Glutamatergic neuron (in vitro differentiated cells): Measurements from ENCODE around the gene CRIP1. TPM values are rescaled to one million over a fixed set of nuclear protein-coding genes. Genes with fewer than 3 reads are reported as not detected.
A peak's percentile ranks its signal among the peaks of the same experiment; 100 is the strongest.

Source experiments
- DNase-seq: peaks from one replicate; pipeline ENCODE4 v3.0.0; 2022
- H3K27ac Mint-ChIP-seq: one replicate; pipeline ENCODE4 v1.8.0; 2020; ENCODE audit warnings: mild to moderate bottlenecking, mixed read lengths, inconsistent platforms; ENCODE audit not compliant: unreplicated experiment
- H3K27me3 Mint-ChIP-seq: one replicate; pipeline ENCODE4 v1.8.0; 2020; ENCODE audit warnings: mild to moderate bottlenecking, moderate library complexity, mixed read lengths, inconsistent platforms; ENCODE audit not compliant: unreplicated experiment
- H3K36me3 Mint-ChIP-seq: one replicate; pipeline ENCODE4 v1.8.0; 2020; ENCODE audit warnings: mild to moderate bottlenecking, mixed read lengths, inconsistent platforms; ENCODE audit not compliant: unreplicated experiment
- H3K4me1 Mint-ChIP-seq: one replicate; pipeline ENCODE4 v1.8.0; 2020; ENCODE audit warnings: mild to moderate bottlenecking, low read depth, mixed read lengths, inconsistent platforms; ENCODE audit not compliant: unreplicated experiment
- H3K4me3 Mint-ChIP-seq: one replicate; pipeline ENCODE4 v1.8.0; 2020; ENCODE audit warnings: mild to moderate bottlenecking, mixed read lengths, inconsistent platforms; ENCODE audit not compliant: unreplicated experiment
- H3K9me3 Mint-ChIP-seq: one replicate; pipeline ENCODE4 v1.8.0; 2020; ENCODE audit warnings: mild to moderate bottlenecking, moderate library complexity, mixed read lengths, inconsistent platforms; ENCODE audit not compliant: unreplicated experiment
- CTCF ChIP-seq: fragments of 200-600 bp; sonication (generic); IDR thresholded peaks from one replicate; pipeline ENCODE4 v1.5.0; 2021; ENCODE audit not compliant: partially characterized antibody, unreplicated experiment
- total RNA-seq: library from RNA; stranded (reverse); fragmentation: NEBNext Ultra II Directional; extraction: Animal tissue kit (Norgen Biotek cat#: 25700); gene quantifications from one replicate; pipeline ENCODE4 v1.2.1, GENCODE V29; 2021; ENCODE audit not compliant: unreplicated experiment

CRIP1 gene
- total RNA-seq, 1 donor from 2014 or later, result 49.3 TPM

GRCh38 chr14:105491366-105491973, 4.8 kb downstream of the CRIP1 start:
- H3K36me3 Mint-ChIP-seq, result no peaks in the 10 kb centered on the region
- H3K9me3 Mint-ChIP-seq, result peaks cover 5% of the 10 kb centered on the region
- peak overlapping the region; percentile 86 for H3K4me3 Mint-ChIP-seq
- peak; percentile 63 for DNase-seq
- H3K27me3 Mint-ChIP-seq, result peaks cover 14% of the 10 kb centered on the region
- peak overlapping the region; percentile 52 for H3K27ac Mint-ChIP-seq
- H3K4me1 Mint-ChIP-seq, result peaks cover 2% of the 10 kb centered on the region
- no peak for TF ChIP-seq CTCF

- Mint-ChIP-seq H3K4me1 (peaks cover 2% of the 10 kb centered on the region), H3K36me3 (no peaks in the 10 kb centered on the region), H3K9me3 (peaks cover 5% of the 10 kb centered on the region), H3K4me3 (peak overlapping the region; percentile 86), H3K27ac (peak overlapping the region; percentile 52), H3K27me3 (peaks cover 14% of the 10 kb centered on the region)
- DNase-seq, result peak; percentile 14
- TF ChIP-seq CTCF, result peak; percentile 13
Measured at GRCh38 chr14:105492031-105492970, 5.6 kb downstream of the CRIP1 start.

DNA sequence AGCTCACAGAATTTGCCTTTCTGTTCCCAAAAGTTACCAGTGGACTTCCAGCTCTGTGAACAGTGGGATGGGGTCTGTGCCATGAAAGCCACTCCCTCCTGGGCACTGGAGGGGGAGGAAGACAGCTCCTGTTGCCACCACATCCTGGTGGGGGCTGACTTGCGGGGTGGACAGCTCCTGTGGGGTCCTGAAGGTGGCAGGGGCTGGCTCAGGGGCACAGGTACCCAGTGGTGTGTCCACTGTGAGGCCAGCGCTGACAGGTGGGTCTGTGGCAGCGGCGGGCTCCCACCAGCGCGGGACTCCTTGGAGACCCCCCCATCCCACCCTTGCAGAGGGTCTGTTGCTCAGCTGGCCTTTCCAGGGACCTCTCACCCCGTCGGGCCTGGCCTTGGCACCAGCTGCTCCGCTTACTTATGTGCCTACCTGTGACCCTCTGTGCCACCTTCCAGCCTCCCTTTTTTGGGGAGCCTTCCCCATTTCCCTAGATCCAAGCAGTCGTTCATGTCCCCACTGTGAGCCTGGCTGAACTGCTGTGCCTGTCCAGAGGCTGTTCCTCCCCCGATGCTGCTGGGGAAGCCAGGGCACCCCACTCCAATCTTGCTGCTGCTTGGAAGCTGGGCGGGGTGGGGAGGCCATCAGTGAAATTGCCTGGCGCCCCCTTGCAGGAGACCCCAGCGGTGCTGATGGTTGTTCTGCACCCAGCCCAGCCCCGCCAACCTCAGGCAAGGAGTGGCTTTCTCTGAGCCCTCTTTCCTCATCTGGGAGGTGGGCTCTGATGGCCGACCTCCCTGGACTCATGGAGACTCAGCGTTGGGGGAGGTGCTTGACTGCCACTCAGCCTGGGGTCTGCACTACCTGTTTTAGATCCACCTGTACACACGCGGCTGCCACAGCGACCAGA, 6.5 kb downstream of the CRIP1 start:
- peaks cover 2% of the 10 kb centered on the region for H3K4me1 Mint-ChIP-seq
- H3K4me3 Mint-ChIP-seq, result no peak overlapping the region
- no peaks in the 10 kb centered on the region for H3K36me3 Mint-ChIP-seq
- H3K27me3 Mint-ChIP-seq, result peaks cover 16% of the 10 kb centered on the region
- TF ChIP-seq CTCF, result no peak
- H3K27ac Mint-ChIP-seq, result no peak overlapping the region
- peaks cover 7% of the 10 kb centered on the region for H3K9me3 Mint-ChIP-seq
- DNase-seq, result peak; percentile 33

DNA sequence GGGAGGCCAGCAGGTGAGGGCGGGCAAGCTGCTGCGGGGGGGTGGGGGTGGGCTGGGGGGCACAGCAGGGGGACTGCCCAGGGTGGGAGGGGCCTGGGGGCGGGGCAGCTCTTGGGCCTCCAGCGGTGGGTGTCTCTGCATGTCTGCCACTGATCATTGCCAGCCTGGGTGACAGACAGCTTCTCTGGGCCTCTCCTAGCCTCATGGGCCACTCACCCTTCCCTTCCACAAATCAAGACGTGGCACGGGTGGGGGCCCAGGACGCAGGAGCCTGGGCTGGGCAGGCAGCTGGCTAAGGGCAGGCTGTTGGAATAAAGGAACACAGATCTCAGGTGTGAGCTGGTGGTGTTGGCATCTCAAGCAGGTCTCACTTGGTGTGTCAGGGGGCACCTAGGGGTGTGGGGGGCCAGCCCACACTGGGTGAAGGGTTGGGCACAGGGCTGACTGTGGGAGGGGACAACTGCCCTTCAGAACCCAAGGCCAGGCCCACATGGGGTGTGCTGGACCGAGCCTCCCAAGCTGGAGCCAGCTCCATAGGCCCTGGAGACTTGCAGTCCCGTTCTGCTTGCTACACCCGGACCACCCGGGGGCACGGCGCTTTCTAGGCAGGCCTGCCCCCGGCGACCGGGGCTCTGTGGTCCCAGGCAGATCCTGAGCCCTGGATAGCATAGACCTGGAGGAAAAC, 7.4 kb downstream of the CRIP1 start:
- peak; percentile 30 for DNase-seq
- TF ChIP-seq CTCF, result no peak
- Mint-ChIP-seq H3K4me3 (no peak overlapping the region), H3K36me3 (no peaks in the 10 kb centered on the region), H3K27me3 (peaks cover 16% of the 10 kb centered on the region), H3K9me3 (peaks cover 7% of the 10 kb centered on the region), H3K4me1 (peaks cover 4% of the 10 kb centered on the region), H3K27ac (no peak overlapping the region)
